BE2C (cell line): ENCODE measurements around the gene POLD4. TPM values are rescaled to one million over a fixed set of nuclear protein-coding genes. Genes with fewer than 3 reads are reported as not detected.
"Not testable (repeated sequence)": the region's sequence is repeated elsewhere in the genome, so short reads cannot be mapped to it uniquely, and the experiment has no call there.

Source experiments
- DNase-seq: peaks from one replicate; pipeline ENCODE4 v3.0.0-alpha.2; 2020
- H3K27me3 ChIP-seq: fragments of 250-450 bp; sonication (Bioruptor Pico); 2 replicates; pipeline ENCODE4 v1.5.1; 2020; ENCODE audit warnings: mild to moderate bottlenecking
- H3K36me3 ChIP-seq: fragments of 250-450 bp; sonication (Bioruptor Pico); 2 replicates; pipeline ENCODE4 v1.5.1; 2020; ENCODE audit warnings: mild to moderate bottlenecking
- H3K4me1 ChIP-seq: fragments of 250-450 bp; sonication (Bioruptor Pico); 2 replicates; pipeline ENCODE4 v1.5.1; 2020
- H3K4me3 ChIP-seq: 2 replicates; pipeline ENCODE4 v1.5.1; 2011; ENCODE audit warnings: low read depth, low read length
- H3K9me3 ChIP-seq: fragments of 250-450 bp; sonication (Bioruptor Pico); 2 replicates; pipeline ENCODE4 v1.5.1; 2020
- CTCF ChIP-seq: IDR thresholded peaks from 2 replicates; pipeline ENCODE4 v1.5.1; 2012; ENCODE audit warnings: mild to moderate bottlenecking, low read depth, low read length
- polyA plus RNA-seq: library from polyadenylated mRNA; unstranded; fragments of >200 nt; gene quantifications from one replicate; pipeline ENCODE4 v1.2.1, GENCODE V29; 2012; ENCODE audit warnings: low read depth, missing spikeins; ENCODE audit not compliant: insufficient read length, insufficient read depth

The POLD4 gene
- 33.9 TPM for polyA plus RNA-seq

GRCh38 chr11:67353317-67354074 is at the start of gene POLD4:
Gene POLD4, minus strand, starts transcription at chr11:67353546. Its CDS starts 147 bp downstream, at chr11:67353399.
- H3K4me3 ChIP-seq, result peak within 1 kb of the TSS; percentile 68
- no peaks in the 10 kb centered on the region for H3K9me3 ChIP-seq
- peak; percentile 99 for DNase-seq
- peaks cover 13% of the 10 kb centered on the region for H3K4me1 ChIP-seq
- no peaks in the 10 kb centered on the region for H3K36me3 ChIP-seq
- no peak for TF ChIP-seq CTCF
- H3K27me3 ChIP-seq, result no peaks in the 10 kb centered on the region

- not testable (repeated sequence) for H3K9me3 ChIP-seq, DNase-seq, H3K27me3 ChIP-seq, H3K4me3 ChIP-seq
- Histone ChIP-seq H3K4me1 (peaks cover 12% of the 10 kb centered on the region), H3K36me3 (peaks cover 19% of the 10 kb centered on the region)
Observed at GRCh38 chr11:67403085-67403484, 49.7 kb upstream of the POLD4 start.

- not testable (repeated sequence) for H3K27me3 ChIP-seq, DNase-seq, H3K9me3 ChIP-seq
- Histone ChIP-seq H3K4me3 (peak overlapping the region; percentile 47), H3K36me3 (peaks cover 27% of the 10 kb centered on the region), H3K4me1 (peaks cover 14% of the 10 kb centered on the region)
Observed at GRCh38 chr11:67402192-67402839, 49.0 kb upstream of the POLD4 start.

GRCh38 chr11:67401495-67402191 is 48.3 kb upstream of the POLD4 start, which contains the start of gene PPP1CA:
Gene PPP1CA, minus strand, starts transcription at chr11:67401858. Its CDS starts 76 bp downstream, at chr11:67401782.
- H3K27me3 ChIP-seq, result no peaks in the 10 kb centered on the region
- DNase-seq, result peak; percentile 97
- H3K4me1 ChIP-seq, result peaks cover 12% of the 10 kb centered on the region
- peaks cover 28% of the 10 kb centered on the region for H3K36me3 ChIP-seq
- H3K9me3 ChIP-seq, result no peaks in the 10 kb centered on the region
- TF ChIP-seq CTCF, result no peak
- H3K4me3 ChIP-seq, result peak within 1 kb of the TSS; percentile 73

- Histone ChIP-seq H3K4me3 (peak overlapping the region; percentile 73), H3K36me3 (peaks cover 32% of the 10 kb centered on the region), H3K27me3 (no peaks in the 10 kb centered on the region), H3K9me3 (no peaks in the 10 kb centered on the region), H3K4me1 (peaks cover 12% of the 10 kb centered on the region)
- no peak for DNase-seq
- no peak for TF ChIP-seq CTCF
Observed at GRCh38 chr11:67400942-67401494, 47.7 kb upstream of the POLD4 start.

GRCh38 chr11:67400251-67400941 is 47.0 kb upstream of the POLD4 start:
- DNase-seq, result peak; percentile 86
- H3K27me3 ChIP-seq, result no peaks in the 10 kb centered on the region
- peaks cover 12% of the 10 kb centered on the region for H3K4me1 ChIP-seq
- H3K4me3 ChIP-seq, result peak overlapping the region; percentile 73
- peaks cover 38% of the 10 kb centered on the region for H3K36me3 ChIP-seq
- no peak for TF ChIP-seq CTCF
- H3K9me3 ChIP-seq, result no peaks in the 10 kb centered on the region
